Osteoblast (primary cell): ENCODE data around the gene DEF6. TPM values are rescaled to one million over a fixed set of nuclear protein-coding genes. Genes with fewer than 3 reads are reported as not detected.

Source experiments
- DNase-seq: peaks from one replicate; pipeline ENCODE4 v3.0.0; 2011; ENCODE audit warnings: low spot score, mixed read lengths; ENCODE audit not compliant: insufficient read length; ENCODE audit errors: missing footprints
- H2AFZ ChIP-seq: 2 replicates; pipeline ENCODE4 v1.6.0; 2011; ENCODE audit warnings: mild to moderate bottlenecking, low read length
- H3K27ac ChIP-seq: 2 replicates; pipeline ENCODE4 v1.5.1; 2011; ENCODE audit warnings: mild to moderate bottlenecking, low read depth, low read length, moderate library complexity
- H3K27me3 ChIP-seq: 2 replicates; pipeline ENCODE4 v1.6.0; 2012; ENCODE audit warnings: mild to moderate bottlenecking, control low read depth, inconsistent platforms, low read length, moderate library complexity; ENCODE audit not compliant: insufficient read depth
- H3K36me3 ChIP-seq: 2 replicates; pipeline ENCODE4 v1.5.1; 2011; ENCODE audit warnings: mild to moderate bottlenecking, low read length, control low read depth, moderate library complexity; ENCODE audit not compliant: insufficient read depth
- H3K4me1 ChIP-seq: 2 replicates; pipeline ENCODE4 v1.5.1; 2011; ENCODE audit warnings: mild to moderate bottlenecking, low read length, control low read depth, moderate library complexity; ENCODE audit not compliant: insufficient read depth
- H3K4me2 ChIP-seq: 2 replicates; pipeline ENCODE4 v1.6.0; 2011; ENCODE audit warnings: mild to moderate bottlenecking, low read length; ENCODE audit not compliant: insufficient read depth
- H3K4me3 ChIP-seq: fragments of 200-600 bp; sonication (generic); 3 replicates; pipeline ENCODE4 v1.5.1; 2012; ENCODE audit warnings: mild to moderate bottlenecking, low read length, inconsistent platforms; ENCODE audit not compliant: insufficient read depth
- H3K79me2 ChIP-seq: 2 replicates; pipeline ENCODE4 v1.6.0; 2012; ENCODE audit warnings: mild to moderate bottlenecking, low read length, control low read depth, inconsistent platforms; ENCODE audit not compliant: insufficient read depth
- H3K9me3 ChIP-seq: 2 replicates; pipeline ENCODE4 v1.5.1; 2011; ENCODE audit warnings: low read depth, low read length, control low read depth
- H4K20me1 ChIP-seq: 2 replicates; pipeline ENCODE4 v1.6.0; 2012; ENCODE audit warnings: mild to moderate bottlenecking, low read length, control low read depth; ENCODE audit not compliant: insufficient read depth
- CTCF ChIP-seq: IDR thresholded peaks from 2 replicates; pipeline ENCODE4 v1.5.1; 2011; ENCODE audit warnings: mild to moderate bottlenecking, low read depth, low read length, moderate library complexity; ENCODE audit errors: extremely low read depth
- total RNA-seq: library from RNA; depleted of rRNA; stranded (reverse); fragments of >200 nt; gene quantifications from 2 replicates; pipeline ENCODE4 v1.2.3, GENCODE V29; 2012

DEF6 gene
- total RNA-seq, 1 donor: 0.72 TPM

GRCh38 chr6:35368038-35368887, 70.6 kb downstream of the DEF6 start:
- peak overlapping the region; percentile 29 for H3K4me2 ChIP-seq
- peaks cover 68% of the 10 kb centered on the region for H3K79me2 ChIP-seq
- DNase-seq: no peak
- no peak overlapping the region for H2AFZ ChIP-seq
- H3K9me3 ChIP-seq: no peaks in the 10 kb centered on the region
- no peak for TF ChIP-seq CTCF
- H3K36me3 ChIP-seq: peaks cover 18% of the 10 kb centered on the region
- peaks cover 61% of the 10 kb centered on the region for H3K4me1 ChIP-seq
- no peaks in the 10 kb centered on the region for H4K20me1 ChIP-seq
- H3K27ac ChIP-seq: peak overlapping the region; percentile 98
- H3K4me3 ChIP-seq: no peak overlapping the region
- no peaks in the 10 kb centered on the region for H3K27me3 ChIP-seq

GRCh38 chr6:35370124-35370741, 72.6 kb downstream of the DEF6 start:
- Histone ChIP-seq H3K4me1 (peaks cover 57% of the 10 kb centered on the region), H2AFZ (no peak overlapping the region), H3K79me2 (peaks cover 69% of the 10 kb centered on the region), H3K4me3 (peak overlapping the region; percentile 39), H3K27ac (peak overlapping the region; percentile 98), H3K36me3 (peaks cover 25% of the 10 kb centered on the region), H3K9me3 (no peaks in the 10 kb centered on the region), H3K27me3 (no peaks in the 10 kb centered on the region), H4K20me1 (no peaks in the 10 kb centered on the region), H3K4me2 (peak overlapping the region; percentile 73)
- TF ChIP-seq CTCF: no peak
- DNase-seq: peak; percentile 97

DNA sequence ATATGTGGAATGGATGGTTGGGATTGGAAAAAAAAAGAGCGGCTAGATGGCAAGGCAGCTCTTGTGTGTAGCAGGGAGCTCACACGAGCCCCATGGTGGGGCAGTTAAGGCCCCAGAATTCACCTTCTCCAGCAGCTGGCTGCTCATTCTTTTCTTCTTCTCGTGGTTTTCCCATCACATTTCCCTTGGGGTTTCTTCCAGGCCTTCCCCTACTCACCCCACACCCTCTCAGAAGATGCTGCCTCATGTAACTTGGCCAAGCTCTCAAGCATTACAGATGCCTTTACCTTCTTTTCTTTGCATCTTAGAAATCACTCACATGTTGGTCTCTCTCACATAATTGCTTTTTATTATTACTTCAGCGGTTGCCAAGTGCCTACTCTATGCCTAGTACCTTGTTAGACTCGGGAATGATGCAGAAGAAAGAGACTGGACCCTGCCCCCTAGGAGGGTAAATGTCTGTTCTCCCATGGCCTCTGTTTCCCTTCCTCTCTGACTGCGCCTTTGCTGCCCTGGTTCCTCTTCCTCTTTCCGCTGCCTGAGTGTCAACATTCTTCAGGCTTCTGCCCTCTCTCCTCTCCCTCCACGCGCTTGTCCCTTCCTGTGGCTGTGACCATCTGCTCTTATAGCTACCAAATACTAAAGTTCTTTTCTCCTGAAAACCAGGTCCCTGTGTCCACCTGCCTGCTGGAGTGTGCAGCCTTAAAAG, 73.3 kb downstream of the DEF6 start:
- peaks cover 25% of the 10 kb centered on the region for H3K36me3 ChIP-seq
- no peaks in the 10 kb centered on the region for H3K27me3 ChIP-seq
- H3K27ac ChIP-seq: peak overlapping the region; percentile 98
- peak overlapping the region; percentile 53 for H3K4me2 ChIP-seq
- H3K4me1 ChIP-seq: peaks cover 57% of the 10 kb centered on the region
- peaks cover 70% of the 10 kb centered on the region for H3K79me2 ChIP-seq
- H2AFZ ChIP-seq: no peak overlapping the region
- no peak overlapping the region for H3K4me3 ChIP-seq
- DNase-seq: peak; percentile 90
- no peak for TF ChIP-seq CTCF
- no peaks in the 10 kb centered on the region for H3K9me3 ChIP-seq
- H4K20me1 ChIP-seq: no peaks in the 10 kb centered on the region

Other genes with a start within 250 kb of the DEF6 start
- gene TCP11, start 156.5 kb upstream of the DEF6 start, total RNA-seq: 0.29 and 0.72 TPM in 2 replicates
- gene SCUBE3, start 83.9 kb upstream of the DEF6 start, total RNA-seq: 30.4 and 62.5 TPM in 2 replicates
- gene ZNF76, start 38.1 kb upstream of the DEF6 start, total RNA-seq: 19.9 and 22.7 TPM in 2 replicates
- gene PPARD, start 44.7 kb downstream of the DEF6 start, total RNA-seq: 12.3 and 13.3 TPM in 2 replicates
- gene FANCE, start 154.5 kb downstream of the DEF6 start, total RNA-seq: 13.8 and 16.6 TPM in 2 replicates
- gene RPL10A, start 170.6 kb downstream of the DEF6 start, total RNA-seq: 1,373 and 1,488 TPM in 2 replicates
- gene TEAD3, start 199.3 kb downstream of the DEF6 start, total RNA-seq: 10.9 and 11.2 TPM in 2 replicates
- gene TULP1, start 215.1 kb downstream of the DEF6 start, total RNA-seq: not detected in 2 replicates